DMS53 treated with DMSO at 0.1 percent for 48 hours (cell line): ENCODE results near the gene CTSA.
"Not testable (repeated sequence)": the region's sequence is repeated elsewhere in the genome, so short reads cannot be mapped to it uniquely, and the experiment has no call there.

Experiments used
- DNase-seq: peaks from one replicate; lab custom pipeline; 2025; ENCODE audit not compliant: unreplicated experiment; lab: John Stamatoyannopoulos, UW

Gene CTSA

DNA sequence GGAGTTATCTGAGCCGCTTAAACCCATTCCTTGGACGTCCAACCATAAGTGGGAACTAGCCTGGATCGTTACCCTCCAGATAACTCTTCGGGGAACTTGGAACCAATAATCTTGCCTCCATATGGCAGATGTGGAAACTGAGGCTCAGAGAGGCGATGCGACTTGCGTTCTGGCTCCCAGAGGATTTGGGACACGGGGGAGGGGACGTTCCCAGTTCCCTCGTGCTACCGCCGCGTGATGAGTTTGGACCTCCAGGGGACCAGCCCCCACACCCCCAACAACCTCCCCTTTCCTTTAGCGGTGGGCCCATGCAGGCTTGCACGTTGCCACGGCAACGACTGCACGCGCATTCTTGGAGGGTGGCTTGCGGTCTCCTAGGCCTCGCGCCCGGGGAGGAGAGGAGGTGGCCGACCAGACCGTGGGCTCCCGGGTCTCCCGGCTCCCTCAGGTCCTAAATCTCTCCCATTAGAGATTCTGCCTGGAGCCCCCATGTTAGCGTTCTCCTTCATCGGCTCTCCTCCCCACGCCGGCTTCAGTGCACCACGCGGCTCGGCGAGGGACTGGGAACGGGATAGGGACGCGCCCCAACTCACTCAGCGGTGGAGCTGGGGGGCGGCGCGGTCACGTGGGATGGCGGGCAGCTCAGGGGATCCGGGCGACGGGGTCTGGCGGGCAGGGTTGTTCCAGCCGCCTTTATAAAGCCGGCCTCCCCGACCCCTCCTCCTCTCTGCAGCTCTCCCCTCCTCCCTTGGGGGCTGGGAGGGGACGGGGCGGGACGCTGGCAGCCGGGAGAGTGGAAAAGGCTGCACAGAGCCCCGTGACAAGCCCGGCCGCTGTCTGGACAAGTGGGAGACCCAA is 20.6 kb downstream of the CTSA start, which contains the start of gene PLTP:
PLTP (minus strand) TSS at position 670 of the 858 bp plus-strand sequence. CDS start 703 bp downstream, outside the sequence.
- no peak for DNase-seq

DNA sequence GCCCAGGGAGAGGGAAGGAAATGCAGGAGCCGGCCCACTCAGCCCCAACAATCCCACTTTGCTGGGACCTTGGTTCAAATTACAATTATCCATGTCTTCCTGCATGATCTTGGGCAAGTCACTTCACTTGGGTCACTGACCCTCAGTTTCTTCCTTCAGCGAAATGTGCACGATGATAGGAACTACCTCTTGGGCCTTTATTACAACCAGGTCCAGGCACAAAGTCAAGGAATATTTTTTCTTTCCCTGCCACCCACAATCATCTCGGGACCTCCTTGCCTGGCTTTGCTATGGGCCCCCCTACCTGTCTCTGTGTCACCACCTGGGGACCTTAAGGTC is 21.2 kb downstream of the CTSA start:
- DNase-seq: no peak

GRCh38 chr20:45913116-45913515 is 22.0 kb downstream of the CTSA start:
- DNase-seq: no peak

DNA sequence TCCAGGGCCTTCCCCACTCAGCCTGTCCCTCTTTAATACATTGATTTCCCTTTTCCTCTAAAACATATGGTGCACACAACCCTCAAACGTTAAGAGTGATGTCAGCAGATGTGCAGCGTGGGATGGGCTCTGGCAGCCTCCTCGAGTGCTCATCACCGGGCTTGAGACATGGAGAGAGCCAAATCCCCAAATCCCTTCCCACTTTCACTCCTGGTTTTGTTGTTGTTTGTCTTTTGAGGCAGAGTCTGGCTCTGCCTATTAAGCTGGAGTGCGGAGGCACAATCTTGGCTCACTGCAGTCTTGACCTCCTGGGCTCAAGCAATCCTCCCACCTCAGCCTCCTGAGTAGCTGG is 26.6 kb downstream of the CTSA start:
- no peak for DNase-seq

- no peak for DNase-seq
Measured at GRCh38 chr20:45918182-45918737, 27.1 kb downstream of the CTSA start.

DNA sequence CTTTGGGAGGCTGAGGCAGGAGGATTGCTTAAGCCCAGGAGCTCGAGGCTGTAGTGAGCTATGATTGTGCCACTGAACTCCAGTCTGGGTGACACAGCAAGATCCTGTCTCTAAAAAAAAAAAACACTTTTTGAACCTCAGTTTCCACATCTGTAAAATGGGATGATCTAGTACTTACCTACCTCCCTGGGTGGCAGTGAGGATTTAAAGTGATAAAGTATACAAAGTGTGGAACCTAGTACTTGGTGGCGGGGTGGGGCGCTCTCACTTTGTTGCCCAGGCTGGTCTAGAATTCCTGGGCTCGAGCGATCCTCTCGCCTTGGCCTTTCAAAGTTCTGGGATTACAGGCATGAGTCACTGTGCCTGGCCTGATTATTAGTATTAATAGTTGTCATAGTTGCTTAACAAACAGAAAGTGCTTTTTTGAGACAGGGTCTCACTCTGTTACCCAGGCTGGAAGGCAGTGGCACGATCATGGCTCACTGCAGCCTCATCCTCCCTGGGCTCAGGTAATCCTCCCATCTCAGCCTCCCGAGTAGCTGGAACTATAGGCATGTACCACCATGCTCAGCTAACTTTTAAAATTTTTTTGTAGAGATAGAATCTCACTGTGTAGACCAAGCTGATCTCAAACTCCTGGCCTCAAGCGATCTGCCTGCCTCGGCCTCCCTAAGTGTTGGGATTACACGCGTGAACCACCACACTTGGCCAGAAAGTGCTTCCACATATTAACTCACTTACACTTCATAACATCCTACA is 27.8 kb downstream of the CTSA start:
- no peak for DNase-seq

- no peak for DNase-seq
Measured at GRCh38 chr20:45919542-45920399, 28.6 kb downstream of the CTSA start.

- no peak for DNase-seq
Measured at GRCh38 chr20:45920462-45921336, 29.6 kb downstream of the CTSA start.

DNA sequence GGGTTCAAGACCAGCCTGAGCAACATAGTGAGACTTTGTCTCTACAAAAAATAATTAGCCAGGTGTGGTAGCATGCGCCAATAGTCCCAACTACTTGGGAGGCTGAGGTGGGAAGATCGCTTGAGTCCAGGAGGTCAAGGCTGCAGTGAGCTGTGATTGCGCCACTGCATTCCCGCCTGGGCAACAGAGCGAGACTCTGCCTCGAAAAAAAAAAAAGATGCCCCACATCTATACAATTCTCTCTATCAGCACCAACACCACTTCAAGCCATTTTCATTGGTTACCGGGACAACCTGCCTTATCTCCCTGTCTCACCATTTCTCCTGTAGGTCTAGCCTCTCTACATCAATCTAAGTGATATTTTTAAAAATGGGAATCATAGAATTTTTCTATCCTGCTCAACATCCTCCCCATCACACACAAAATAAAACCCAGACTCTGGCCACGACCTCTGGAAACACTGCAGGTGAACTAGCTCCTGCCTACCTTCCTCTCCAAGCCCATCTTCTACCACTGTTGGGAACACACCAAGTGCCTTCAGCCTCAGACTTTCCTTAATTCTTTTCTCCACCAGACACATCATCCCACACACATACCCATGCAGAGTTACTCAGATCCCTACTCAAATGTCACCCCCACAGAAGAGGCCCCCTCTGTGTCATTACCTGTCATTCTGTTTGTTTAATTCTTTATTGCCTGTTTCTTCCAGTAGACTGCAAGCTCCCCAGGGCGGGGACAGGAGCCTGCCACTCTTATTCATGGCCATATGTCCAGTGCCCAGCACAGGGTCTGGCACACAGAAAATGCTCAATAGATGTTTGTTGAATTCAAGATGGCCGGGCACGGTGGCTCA is 30.4 kb downstream of the CTSA start:
- DNase-seq: no peak

DNA sequence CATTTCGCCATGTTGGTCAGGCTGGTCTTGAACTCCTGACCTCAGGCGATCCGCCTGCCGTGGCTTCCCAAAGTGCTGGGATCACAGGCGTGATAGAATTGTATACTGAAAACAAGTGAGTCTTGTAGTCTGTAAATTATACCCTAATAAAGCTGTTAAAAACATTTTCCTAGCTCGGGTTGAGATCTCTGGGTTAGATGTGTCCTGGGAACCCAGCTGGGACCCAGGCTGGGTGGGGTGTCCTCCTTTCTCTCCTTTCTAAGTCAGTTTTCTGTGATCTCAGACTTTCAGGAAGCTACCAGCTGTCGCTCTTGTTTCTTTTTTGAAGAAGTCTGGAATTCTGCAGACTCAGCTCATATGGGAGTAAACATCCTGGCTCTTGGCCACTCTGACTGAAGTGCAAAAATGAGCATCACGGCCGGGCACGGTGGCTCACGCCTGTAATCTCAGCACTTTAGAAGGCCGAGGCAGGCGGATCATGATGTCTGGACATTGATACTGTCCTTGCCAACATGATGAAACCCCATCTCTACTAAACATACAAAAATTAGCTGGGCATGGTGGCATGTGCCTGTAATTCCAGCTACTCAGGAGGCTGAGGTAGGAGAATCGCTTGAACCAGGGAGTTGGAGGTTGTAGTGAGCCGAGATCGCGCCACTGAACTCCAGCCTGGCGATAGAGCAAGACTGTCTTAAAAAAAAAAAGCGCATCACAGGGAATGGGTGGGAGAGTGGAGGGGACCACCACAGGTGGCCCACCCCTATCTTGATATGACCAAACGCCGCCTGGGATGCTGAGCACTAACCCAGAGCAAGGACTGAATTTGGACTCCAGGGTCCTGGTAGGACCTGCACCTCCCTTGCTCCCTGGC is 33.5 kb downstream of the CTSA start:
- peak; percentile 32 for DNase-seq

GRCh38 chr20:45925821-45926506 is 34.8 kb downstream of the CTSA start:
- DNase-seq: no peak

- no peak for DNase-seq
Measured at GRCh38 chr20:45926731-45927070, 35.6 kb downstream of the CTSA start.

- no peak for DNase-seq
Measured at GRCh38 chr20:45927071-45927878, 36.1 kb downstream of the CTSA start.

DNA sequence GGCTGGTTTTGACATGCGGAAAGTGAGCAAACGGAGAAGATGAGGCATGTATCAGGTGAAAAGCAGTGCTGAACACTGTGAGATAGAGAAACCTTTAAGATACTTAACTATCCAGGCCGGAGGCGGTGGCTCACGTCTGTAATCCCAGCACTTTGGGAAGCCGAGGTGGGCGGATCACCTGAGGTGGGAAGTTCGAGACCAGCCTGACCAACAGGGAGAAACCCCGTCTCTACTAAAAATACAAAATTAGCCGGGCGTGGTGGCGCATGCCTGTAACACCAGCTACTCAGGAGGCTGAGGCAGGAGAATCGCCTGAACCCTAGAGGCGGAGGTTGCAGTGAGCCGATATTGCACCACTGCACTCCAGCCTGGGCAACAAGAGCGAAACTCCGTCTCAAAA is 40.5 kb downstream of the CTSA start:
- DNase-seq: not testable (repeated sequence)

- peak; percentile 87 for DNase-seq
Measured at GRCh38 chr20:45933266-45934045, 42.3 kb downstream of the CTSA start.

DNA sequence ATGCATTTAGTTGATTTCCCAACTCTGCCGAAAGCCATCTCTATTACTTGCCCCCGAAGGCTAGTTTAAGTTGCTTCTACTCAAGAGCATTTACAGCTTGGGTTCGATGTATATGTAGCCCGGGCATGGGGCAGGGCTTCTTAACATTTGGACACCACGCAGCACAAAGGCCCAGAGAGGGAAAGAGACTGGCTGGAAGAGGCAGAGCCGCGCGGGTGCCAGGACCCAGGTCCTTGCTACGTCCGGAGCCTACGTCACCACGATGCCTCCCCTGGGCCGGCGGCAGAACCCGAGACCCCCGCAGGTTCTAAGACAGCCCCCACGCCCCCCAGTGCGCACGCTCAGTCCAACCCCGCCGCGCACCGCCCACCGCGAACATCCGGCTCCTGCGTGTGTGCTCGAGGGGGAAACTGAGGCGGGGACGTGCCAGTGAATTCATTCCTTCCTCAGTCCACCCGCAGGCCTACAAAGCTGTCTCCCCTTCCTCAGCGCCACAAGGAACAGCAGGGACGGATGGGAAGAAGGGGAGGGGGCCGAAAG is 43.0 kb downstream of the CTSA start:
- DNase-seq: peak; percentile 61
